Esophagus squamous epithelium (tissue), 5 donors: ENCODE measurements around the gene ZNRF3. TPM values are rescaled to one million over a fixed set of nuclear protein-coding genes. Genes with fewer than 3 reads are reported as not detected.

Experiments used
- DNase-seq: peaks from one replicate; lab custom pipeline; 2025; lab: John Stamatoyannopoulos, UW
- H3K27ac ChIP-seq, 4 donors: fragments of 200-600 bp; sonication (generic); one replicate each; pipeline ENCODE4 v1.5.1; 2016 to 2019; ENCODE audit warnings: mild to moderate bottlenecking in 1 of 4
- H3K27me3 ChIP-seq, 4 donors: fragments of 200-600 bp; sonication (generic); 1 replicate in 3 of 4; 2 replicates in 1 of 4; pipeline versions ENCODE4 v1.5.1 to v1.6.0; 2017 to 2021; ENCODE audit warnings: antibody characterized with exemption in 1 of 4
- H3K36me3 ChIP-seq, 3 donors: fragments of 200-600 bp; sonication (generic); one replicate each; pipeline ENCODE4 v1.5.1; 2016 to 2019
- H3K4me1 ChIP-seq, 3 donors: fragments of 200-600 bp; sonication (generic); one replicate each; pipeline ENCODE4 v1.5.1; 2017 to 2019
- H3K4me3 ChIP-seq, 4 donors: fragments of 200-600 bp; sonication (generic); 1 replicate in 3 of 4; 2 replicates in 1 of 4; pipeline ENCODE4 v1.5.1; 2016 to 2019; ENCODE audit warnings: mild to moderate bottlenecking in 2 of 4, moderate library complexity in 1 of 4
- H3K9me3 ChIP-seq, 3 donors: fragments of 200-600 bp; sonication (generic); one replicate each; pipeline ENCODE4 v1.5.1; 2016 to 2019
- POLR2A ChIP-seq, 4 donors: fragments of 450-650 bp; IDR thresholded peaks; one replicate each; pipeline ENCODE4 v1.6.1; 2017; ENCODE audit warnings: antibody characterized with exemption in 4 of 4, mild to moderate bottlenecking in 4 of 4, moderate library complexity in 3 of 4
- WGBS, 2 donors: methylation state at CpG; one replicate each; pipeline ENCODE4 v1.1.5; 2018; 5-methylcytosine and 5-hydroxymethylcytosine counted together
- intact Hi-C: fragments of 100-400 bp; cut with DNase I; formaldehyde crosslinking; loops from one replicate; pipeline ENCODE4 v1.15.0; 2022
- total RNA-seq, 4 donors: library from RNA; depleted of rRNA; stranded (reverse); fragments of >200 nt; gene quantifications; one replicate each; pipeline ENCODE4 v1.1.0, GENCODE V29; 2016
- TF ChIP-seq, protein P1 (sequence below), 6 experiments: fragments of 450-650 bp in 4 of 6; fragments of 200-600 bp in 2 of 6; sonication (generic) in 2 of 6; IDR thresholded peaks; one replicate each; pipeline ENCODE4 v1.5.1; 2016 to 2019; ENCODE audit warnings: antibody characterized with exemption in 6 of 6, mild to moderate bottlenecking in 4 of 6, moderate library complexity in 4 of 6
- donor health status: DM: yes; HTN: yes; CAD: no.

Gene ZNRF3
- total RNA-seq, 4 donors from 2014 or later = 6.6 to 10.9 (median 7.2) TPM

GRCh38 chr22:28956506-28956905, 73.1 kb downstream of the ZNRF3 start:
- intact Hi-C loops = no loop called here
- DNase-seq = no peak
- no peak overlapping the region for H3K27ac ChIP-seq
- no peak for TF ChIP-seq POLR2A (IDR thresholded peaks at IDR 0.05)
- TF ChIP-seq, protein P1, sequence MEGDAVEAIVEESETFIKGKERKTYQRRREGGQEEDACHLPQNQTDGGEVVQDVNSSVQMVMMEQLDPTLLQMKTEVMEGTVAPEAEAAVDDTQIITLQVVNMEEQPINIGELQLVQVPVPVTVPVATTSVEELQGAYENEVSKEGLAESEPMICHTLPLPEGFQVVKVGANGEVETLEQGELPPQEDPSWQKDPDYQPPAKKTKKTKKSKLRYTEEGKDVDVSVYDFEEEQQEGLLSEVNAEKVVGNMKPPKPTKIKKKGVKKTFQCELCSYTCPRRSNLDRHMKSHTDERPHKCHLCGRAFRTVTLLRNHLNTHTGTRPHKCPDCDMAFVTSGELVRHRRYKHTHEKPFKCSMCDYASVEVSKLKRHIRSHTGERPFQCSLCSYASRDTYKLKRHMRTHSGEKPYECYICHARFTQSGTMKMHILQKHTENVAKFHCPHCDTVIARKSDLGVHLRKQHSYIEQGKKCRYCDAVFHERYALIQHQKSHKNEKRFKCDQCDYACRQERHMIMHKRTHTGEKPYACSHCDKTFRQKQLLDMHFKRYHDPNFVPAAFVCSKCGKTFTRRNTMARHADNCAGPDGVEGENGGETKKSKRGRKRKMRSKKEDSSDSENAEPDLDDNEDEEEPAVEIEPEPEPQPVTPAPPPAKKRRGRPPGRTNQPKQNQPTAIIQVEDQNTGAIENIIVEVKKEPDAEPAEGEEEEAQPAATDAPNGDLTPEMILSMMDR (IDR thresholded peaks at IDR 0.05) = no peak
- no peaks in the 10 kb centered on the region for H3K27me3 ChIP-seq
- H3K36me3 ChIP-seq = peaks cover 0 to 4% (median 0%) of the 10 kb centered on the region in 3 donors
- H3K9me3 ChIP-seq = no peaks in the 10 kb centered on the region
- WGBS, 2 donors = no CpG with 5 or more reads among the region's 1 CpG
- peaks cover 4 to 64% (median 14%) of the 10 kb centered on the region in 3 donors for H3K4me1 ChIP-seq
- H3K4me3 ChIP-seq = no peak overlapping the region

- Histone ChIP-seq H3K36me3 (peaks cover 0 to 4% (median 0%) of the 10 kb centered on the region in 3 donors), H3K27me3 (no peaks in the 10 kb centered on the region), H3K9me3 (no peaks in the 10 kb centered on the region), H3K4me1 (peaks cover 4 to 48% (median 8%) of the 10 kb centered on the region in 3 donors), H3K27ac (peak overlapping the region; percentile 41 to 79 (median 72)), H3K4me3 (no peak overlapping the region)
- intact Hi-C loops = no loop called here
- DNase-seq = no peak
- TF ChIP-seq, protein P1 (IDR thresholded peaks at IDR 0.05) = no peak
- TF ChIP-seq POLR2A (IDR thresholded peaks at IDR 0.05) = no peak
- 57 to 65% methylated on average over 5 of the region's 5 CpGs for WGBS, 2 donors
Measured at GRCh38 chr22:28958611-28959010, 75.2 kb downstream of the ZNRF3 start.

DNA sequence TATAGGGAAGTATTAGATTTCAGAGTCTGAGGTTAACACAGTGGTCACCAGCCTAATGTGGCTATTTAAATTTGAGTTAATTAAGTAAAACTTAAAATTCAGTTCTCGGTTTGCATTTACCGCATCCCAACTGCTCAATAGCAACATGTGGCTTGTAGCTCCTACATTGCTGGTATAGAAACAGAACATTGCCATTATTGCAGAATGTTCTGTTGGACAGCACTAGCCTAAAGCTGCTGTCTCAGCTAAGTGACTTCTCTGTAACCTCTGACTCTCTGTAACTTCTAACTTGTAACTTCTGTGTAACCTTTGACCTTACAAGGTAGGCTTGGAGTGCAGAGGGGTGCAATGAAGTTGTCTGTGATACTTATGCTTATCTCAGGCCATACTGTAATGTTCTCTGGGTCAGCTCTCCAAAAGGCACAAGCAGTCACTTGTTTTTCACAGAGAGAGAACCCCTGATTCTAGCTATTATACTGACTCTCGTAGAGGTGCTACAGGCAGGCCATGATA, 78.7 kb downstream of the ZNRF3 start:
- no peak for DNase-seq
- Histone ChIP-seq H3K4me3 (no peak overlapping the region), H3K9me3 (no peaks in the 10 kb centered on the region), H3K27me3 (no peaks in the 10 kb centered on the region), H3K36me3 (peaks cover 0 to 4% (median 0%) of the 10 kb centered on the region in 3 donors), H3K27ac (no peak overlapping the region), H3K4me1 (peaks cover 4 to 48% (median 8%) of the 10 kb centered on the region in 3 donors)
- intact Hi-C loops = no loop called here
- TF ChIP-seq POLR2A (IDR thresholded peaks at IDR 0.05) = no peak
- TF ChIP-seq, protein P1 (IDR thresholded peaks at IDR 0.05) = no peak
- 94 to 100% methylated on average over 2 to 3 of the region's 3 CpGs for WGBS, 2 donors

GRCh38 chr22:28963362-28963761, 80.0 kb downstream of the ZNRF3 start:
- H3K27ac ChIP-seq = no peak overlapping the region
- H3K36me3 ChIP-seq = no peaks in the 10 kb centered on the region
- H3K9me3 ChIP-seq = no peaks in the 10 kb centered on the region
- 50 to 66% methylated on average over 2 of the region's 2 CpGs for WGBS, 2 donors
- H3K4me1 ChIP-seq = peaks cover 4 to 49% (median 6%) of the 10 kb centered on the region in 3 donors
- H3K4me3 ChIP-seq = no peak overlapping the region
- TF ChIP-seq, protein P1 (IDR thresholded peaks at IDR 0.05) = no peak
- no peak for TF ChIP-seq POLR2A (IDR thresholded peaks at IDR 0.05)
- intact Hi-C loops = no loop called here
- DNase-seq = no peak
- no peaks in the 10 kb centered on the region for H3K27me3 ChIP-seq

DNA sequence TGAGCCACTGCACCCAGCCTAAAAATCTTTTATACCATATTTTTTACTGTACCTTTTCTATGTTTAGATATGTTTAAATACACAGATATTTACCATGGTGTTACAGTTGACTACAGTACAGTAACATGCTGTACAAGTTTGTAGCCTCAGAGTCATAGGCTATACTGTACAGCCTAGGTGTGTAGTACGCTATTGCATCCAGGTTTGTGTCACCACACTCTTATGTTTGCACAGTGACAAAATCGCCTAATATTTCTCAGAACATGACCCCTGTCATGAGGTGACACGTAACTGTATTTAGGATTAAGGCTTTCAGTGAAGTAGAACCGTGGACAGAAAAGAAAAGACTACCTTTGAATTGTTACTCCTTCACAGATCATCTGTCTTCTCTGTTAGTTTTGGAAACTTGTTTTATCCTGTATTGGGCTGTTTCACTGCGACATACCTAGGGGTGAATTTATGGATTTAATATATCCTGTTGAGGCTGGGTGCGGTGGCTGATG, 83.8 kb downstream of the ZNRF3 start:
- Histone ChIP-seq H3K36me3 (no peaks in the 10 kb centered on the region), H3K9me3 (no peaks in the 10 kb centered on the region), H3K4me1 (peaks cover 0 to 49% (median 0%) of the 10 kb centered on the region in 3 donors), H3K27ac (peak overlapping the region in 2 of 4 donors; percentile 49 to 69), H3K27me3 (no peaks in the 10 kb centered on the region), H3K4me3 (no peak overlapping the region)
- DNase-seq = no peak
- 36 to 52% methylated on average over 5 to 6 of the region's 6 CpGs for WGBS, 2 donors
- TF ChIP-seq, protein P1 (IDR thresholded peaks at IDR 0.05) = no peak
- TF ChIP-seq POLR2A (IDR thresholded peaks at IDR 0.05) = no peak
- intact Hi-C loops = no loop called here
